Measurements from ENCODE around the gene STAU1.

STAU1 gene

GRCh38 chr20:49122920-49123319, 65.2 kb downstream of the STAU1 start:
- no peak for DNase-seq (ENCODE audit: low read depth in 1 of 2, low spot score in 1 of 2)
- TF ChIP-seq, protein P1, sequence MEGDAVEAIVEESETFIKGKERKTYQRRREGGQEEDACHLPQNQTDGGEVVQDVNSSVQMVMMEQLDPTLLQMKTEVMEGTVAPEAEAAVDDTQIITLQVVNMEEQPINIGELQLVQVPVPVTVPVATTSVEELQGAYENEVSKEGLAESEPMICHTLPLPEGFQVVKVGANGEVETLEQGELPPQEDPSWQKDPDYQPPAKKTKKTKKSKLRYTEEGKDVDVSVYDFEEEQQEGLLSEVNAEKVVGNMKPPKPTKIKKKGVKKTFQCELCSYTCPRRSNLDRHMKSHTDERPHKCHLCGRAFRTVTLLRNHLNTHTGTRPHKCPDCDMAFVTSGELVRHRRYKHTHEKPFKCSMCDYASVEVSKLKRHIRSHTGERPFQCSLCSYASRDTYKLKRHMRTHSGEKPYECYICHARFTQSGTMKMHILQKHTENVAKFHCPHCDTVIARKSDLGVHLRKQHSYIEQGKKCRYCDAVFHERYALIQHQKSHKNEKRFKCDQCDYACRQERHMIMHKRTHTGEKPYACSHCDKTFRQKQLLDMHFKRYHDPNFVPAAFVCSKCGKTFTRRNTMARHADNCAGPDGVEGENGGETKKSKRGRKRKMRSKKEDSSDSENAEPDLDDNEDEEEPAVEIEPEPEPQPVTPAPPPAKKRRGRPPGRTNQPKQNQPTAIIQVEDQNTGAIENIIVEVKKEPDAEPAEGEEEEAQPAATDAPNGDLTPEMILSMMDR (IDR thresholded peaks at IDR 0.05; ENCODE audit: insufficient read depth, low read length): no peak
- TF ChIP-seq SPI1 (IDR thresholded peaks at IDR 0.05; ENCODE audit: borderline replicate concordance, low read depth) (no peak), POLR2AphosphoS5 (IDR thresholded peaks at IDR 0.05; ENCODE audit: low read depth) (no peak), GABPA (IDR thresholded peaks at IDR 0.05; ENCODE audit: low read depth) (no peak)
- TF ChIP-seq, protein P2, sequence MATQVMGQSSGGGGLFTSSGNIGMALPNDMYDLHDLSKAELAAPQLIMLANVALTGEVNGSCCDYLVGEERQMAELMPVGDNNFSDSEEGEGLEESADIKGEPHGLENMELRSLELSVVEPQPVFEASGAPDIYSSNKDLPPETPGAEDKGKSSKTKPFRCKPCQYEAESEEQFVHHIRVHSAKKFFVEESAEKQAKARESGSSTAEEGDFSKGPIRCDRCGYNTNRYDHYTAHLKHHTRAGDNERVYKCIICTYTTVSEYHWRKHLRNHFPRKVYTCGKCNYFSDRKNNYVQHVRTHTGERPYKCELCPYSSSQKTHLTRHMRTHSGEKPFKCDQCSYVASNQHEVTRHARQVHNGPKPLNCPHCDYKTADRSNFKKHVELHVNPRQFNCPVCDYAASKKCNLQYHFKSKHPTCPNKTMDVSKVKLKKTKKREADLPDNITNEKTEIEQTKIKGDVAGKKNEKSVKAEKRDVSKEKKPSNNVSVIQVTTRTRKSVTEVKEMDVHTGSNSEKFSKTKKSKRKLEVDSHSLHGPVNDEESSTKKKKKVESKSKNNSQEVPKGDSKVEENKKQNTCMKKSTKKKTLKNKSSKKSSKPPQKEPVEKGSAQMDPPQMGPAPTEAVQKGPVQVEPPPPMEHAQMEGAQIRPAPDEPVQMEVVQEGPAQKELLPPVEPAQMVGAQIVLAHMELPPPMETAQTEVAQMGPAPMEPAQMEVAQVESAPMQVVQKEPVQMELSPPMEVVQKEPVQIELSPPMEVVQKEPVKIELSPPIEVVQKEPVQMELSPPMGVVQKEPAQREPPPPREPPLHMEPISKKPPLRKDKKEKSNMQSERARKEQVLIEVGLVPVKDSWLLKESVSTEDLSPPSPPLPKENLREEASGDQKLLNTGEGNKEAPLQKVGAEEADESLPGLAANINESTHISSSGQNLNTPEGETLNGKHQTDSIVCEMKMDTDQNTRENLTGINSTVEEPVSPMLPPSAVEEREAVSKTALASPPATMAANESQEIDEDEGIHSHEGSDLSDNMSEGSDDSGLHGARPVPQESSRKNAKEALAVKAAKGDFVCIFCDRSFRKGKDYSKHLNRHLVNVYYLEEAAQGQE (IDR thresholded peaks at IDR 0.05; ENCODE audit: insufficient replicate concordance, low read depth): no peak
- no peak overlapping the region for H3K27ac ChIP-seq (replicated peaks)
- H3K4me3 ChIP-seq (replicated peaks; ENCODE audit: insufficient read depth, low read length): no peak overlapping the region
- no peaks in the 10 kb centered on the region for H3K27me3 ChIP-seq (ENCODE audit: insufficient read depth, poor library complexity, severe bottlenecking)

DNA sequence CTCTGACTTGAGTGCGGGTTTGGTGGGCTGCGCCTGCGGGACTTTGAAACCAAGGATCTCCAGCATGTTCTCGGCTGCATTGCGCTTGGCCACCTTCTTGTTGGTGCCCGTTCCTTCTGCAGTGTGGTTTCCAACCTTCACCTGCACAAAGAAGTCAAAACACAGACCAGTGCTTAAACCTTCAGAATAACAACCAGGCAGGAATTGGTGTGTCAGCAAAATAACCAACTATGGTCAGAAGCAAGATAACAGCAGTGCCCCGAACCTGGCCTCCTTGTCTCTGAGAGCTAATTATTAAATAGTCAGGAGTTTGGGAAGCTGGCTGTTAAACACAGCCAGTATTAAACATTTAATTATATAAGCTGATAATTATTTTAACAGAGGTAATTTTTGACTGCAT, 68.1 kb downstream of the STAU1 start:
- H3K27ac ChIP-seq (replicated peaks): no peak overlapping the region
- DNase-seq (ENCODE audit: low read depth in 1 of 2, low spot score in 1 of 2): no peak
- TF ChIP-seq, protein P1 (IDR thresholded peaks at IDR 0.05; ENCODE audit: insufficient read depth, low read length): no peak
- TF ChIP-seq POLR2AphosphoS5 (IDR thresholded peaks at IDR 0.05; ENCODE audit: low read depth): no peak
- no peak for TF ChIP-seq SPI1 (IDR thresholded peaks at IDR 0.05; ENCODE audit: borderline replicate concordance, low read depth)
- TF ChIP-seq GABPA (IDR thresholded peaks at IDR 0.05; ENCODE audit: low read depth): no peak
- TF ChIP-seq, protein P2 (IDR thresholded peaks at IDR 0.05; ENCODE audit: insufficient replicate concordance, low read depth): no peak
- H3K27me3 ChIP-seq (ENCODE audit: insufficient read depth, poor library complexity, severe bottlenecking): no peaks in the 10 kb centered on the region
- H3K4me3 ChIP-seq (replicated peaks; ENCODE audit: insufficient read depth, low read length): no peak overlapping the region

DNA sequence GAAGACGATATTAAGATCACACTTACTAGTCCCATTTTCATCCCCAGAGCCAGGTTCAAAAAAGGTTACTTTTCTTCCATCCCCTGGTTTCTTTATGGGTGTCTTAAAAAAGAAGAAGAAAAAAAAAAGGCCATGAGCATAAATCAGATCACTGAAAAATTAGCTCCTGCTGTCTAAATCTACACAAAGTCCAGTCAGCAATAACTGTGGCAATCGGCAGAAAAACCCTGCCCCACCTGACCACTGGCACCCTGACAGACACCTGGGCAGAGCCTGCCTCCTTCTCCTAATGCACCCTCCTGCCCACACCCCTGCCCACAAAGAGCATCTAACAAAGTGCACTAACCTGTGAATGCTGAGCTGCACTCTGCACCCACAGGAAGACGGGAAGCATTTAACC, 69.8 kb downstream of the STAU1 start:
- DNase-seq (ENCODE audit: low read depth in 1 of 2, low spot score in 1 of 2): no peak
- Histone ChIP-seq H3K27me3 (ENCODE audit: insufficient read depth, poor library complexity, severe bottlenecking) (no peaks in the 10 kb centered on the region), H3K4me3 (replicated peaks; ENCODE audit: insufficient read depth, low read length) (no peak overlapping the region), H3K27ac (replicated peaks) (no peak overlapping the region)
- TF ChIP-seq POLR2AphosphoS5 (IDR thresholded peaks at IDR 0.05; ENCODE audit: low read depth) (no peak), GABPA (IDR thresholded peaks at IDR 0.05; ENCODE audit: low read depth) (no peak), SPI1 (IDR thresholded peaks at IDR 0.05; ENCODE audit: borderline replicate concordance, low read depth) (no peak)
- TF ChIP-seq, protein P2 (IDR thresholded peaks at IDR 0.05; ENCODE audit: insufficient replicate concordance, low read depth): no peak
- TF ChIP-seq, protein P1 (IDR thresholded peaks at IDR 0.05; ENCODE audit: insufficient read depth, low read length): no peak

Data from HL-60 (cell line).